Putamen (tissue), 1 donor: Measurements from ENCODE around the gene SUSD1.
"Not testable (repeated sequence)": the region's sequence is repeated elsewhere in the genome, so short reads cannot be mapped to it uniquely, and the experiment has no call there.

Source experiments
- DNase-seq: peaks from one replicate; pipeline ENCODE4 v3.0.0-alpha.2; 2016; ENCODE audit warnings: low spot score

Gene SUSD1

GRCh38 chr9:112173489-112174221 is 1.4 kb downstream of the SUSD1 start:
- no peak for DNase-seq

GRCh38 chr9:112170968-112171367 is 4.1 kb downstream of the SUSD1 start:
- no peak for DNase-seq

- no peak for DNase-seq
Observed at GRCh38 chr9:112170235-112170634, 4.9 kb downstream of the SUSD1 start.

- DNase-seq: no peak
Observed at GRCh38 chr9:112169368-112169767, 5.7 kb downstream of the SUSD1 start.

GRCh38 chr9:112168197-112168596 is 6.9 kb downstream of the SUSD1 start:
- DNase-seq: no peak

GRCh38 chr9:112166176-112167140 is 8.6 kb downstream of the SUSD1 start:
- DNase-seq: no peak

- DNase-seq: no peak
Observed at GRCh38 chr9:112162621-112163413, 12.3 kb downstream of the SUSD1 start.

GRCh38 chr9:112159781-112160180 is 15.3 kb downstream of the SUSD1 start:
- no peak for DNase-seq

GRCh38 chr9:112158656-112159367 is 16.3 kb downstream of the SUSD1 start:
- DNase-seq: no peak

- no peak for DNase-seq
Observed at GRCh38 chr9:112157961-112158360, 17.1 kb downstream of the SUSD1 start.

- DNase-seq: no peak
Observed at GRCh38 chr9:112157087-112157486, 18.0 kb downstream of the SUSD1 start.

- DNase-seq: no peak
Observed at GRCh38 chr9:112149211-112149610, 25.9 kb downstream of the SUSD1 start.

- DNase-seq: no peak
Observed at GRCh38 chr9:112145886-112146285, 29.2 kb downstream of the SUSD1 start.

- DNase-seq: no peak
Observed at GRCh38 chr9:112144807-112145206, 30.3 kb downstream of the SUSD1 start.

GRCh38 chr9:112142420-112142819 is 32.7 kb downstream of the SUSD1 start:
- DNase-seq: peak; percentile 57

- DNase-seq: no peak
Observed at GRCh38 chr9:112140936-112141335, 34.2 kb downstream of the SUSD1 start.

- no peak for DNase-seq
Observed at GRCh38 chr9:112137066-112137465, 38.0 kb downstream of the SUSD1 start.

- no peak for DNase-seq
Observed at GRCh38 chr9:112135706-112136105, 39.4 kb downstream of the SUSD1 start.

GRCh38 chr9:112133806-112134205 is 41.3 kb downstream of the SUSD1 start:
- DNase-seq: not testable (repeated sequence)

GRCh38 chr9:112132356-112132755 is 42.7 kb downstream of the SUSD1 start:
- no peak for DNase-seq

- no peak for DNase-seq
Observed at GRCh38 chr9:112130997-112131396, 44.1 kb downstream of the SUSD1 start.

- no peak for DNase-seq
Observed at GRCh38 chr9:112130347-112130746, 44.8 kb downstream of the SUSD1 start.
